ENCODE results near the gene B3GAT1.

Gene B3GAT1

GRCh38 chr11:134333312-134333711 lies 78.7 kb downstream of the B3GAT1 start:
- DNase-seq (ENCODE audit: low read depth) = no peak
- TF ChIP-seq, protein P1, sequence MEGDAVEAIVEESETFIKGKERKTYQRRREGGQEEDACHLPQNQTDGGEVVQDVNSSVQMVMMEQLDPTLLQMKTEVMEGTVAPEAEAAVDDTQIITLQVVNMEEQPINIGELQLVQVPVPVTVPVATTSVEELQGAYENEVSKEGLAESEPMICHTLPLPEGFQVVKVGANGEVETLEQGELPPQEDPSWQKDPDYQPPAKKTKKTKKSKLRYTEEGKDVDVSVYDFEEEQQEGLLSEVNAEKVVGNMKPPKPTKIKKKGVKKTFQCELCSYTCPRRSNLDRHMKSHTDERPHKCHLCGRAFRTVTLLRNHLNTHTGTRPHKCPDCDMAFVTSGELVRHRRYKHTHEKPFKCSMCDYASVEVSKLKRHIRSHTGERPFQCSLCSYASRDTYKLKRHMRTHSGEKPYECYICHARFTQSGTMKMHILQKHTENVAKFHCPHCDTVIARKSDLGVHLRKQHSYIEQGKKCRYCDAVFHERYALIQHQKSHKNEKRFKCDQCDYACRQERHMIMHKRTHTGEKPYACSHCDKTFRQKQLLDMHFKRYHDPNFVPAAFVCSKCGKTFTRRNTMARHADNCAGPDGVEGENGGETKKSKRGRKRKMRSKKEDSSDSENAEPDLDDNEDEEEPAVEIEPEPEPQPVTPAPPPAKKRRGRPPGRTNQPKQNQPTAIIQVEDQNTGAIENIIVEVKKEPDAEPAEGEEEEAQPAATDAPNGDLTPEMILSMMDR (conservative IDR thresholded peaks at IDR 0.05; ENCODE audit: low read depth, low read length) = no peak
- H3K4me3 ChIP-seq (ENCODE audit: low read length) = no peak overlapping the region

GRCh38 chr11:134332782-134333181 lies 79.3 kb downstream of the B3GAT1 start:
- TF ChIP-seq, protein P1 (conservative IDR thresholded peaks at IDR 0.05; ENCODE audit: low read depth, low read length) = no peak
- H3K4me3 ChIP-seq (ENCODE audit: low read length) = peak overlapping the region; percentile 66
- DNase-seq (ENCODE audit: low read depth) = no peak

DNA sequence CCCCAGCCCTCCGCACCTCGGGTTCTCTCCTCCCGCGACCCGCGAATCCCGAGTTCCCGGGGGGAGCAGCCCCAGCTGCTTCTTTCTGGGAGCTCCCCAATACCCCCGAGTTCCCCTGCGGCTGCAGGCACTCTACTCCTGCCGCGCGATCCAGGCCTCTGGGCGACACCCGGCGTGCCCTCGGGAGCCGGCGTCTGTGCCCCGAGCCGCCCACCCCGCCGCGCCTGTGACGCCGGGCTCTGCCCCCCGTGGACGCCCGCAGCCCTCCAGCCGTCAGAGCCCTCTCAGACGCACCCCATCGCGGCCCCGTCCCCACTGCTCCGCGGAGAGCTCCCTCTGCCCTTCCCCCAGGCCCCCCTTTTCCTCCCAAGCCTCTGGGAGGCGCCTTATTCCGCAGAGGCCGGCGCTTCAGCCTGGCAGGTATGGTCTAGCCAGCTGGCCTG lies 79.8 kb downstream of the B3GAT1 start:
- H3K4me3 ChIP-seq (ENCODE audit: low read length) = peak overlapping the region; percentile 66
- no peak for DNase-seq (ENCODE audit: low read depth)
- TF ChIP-seq, protein P1 (conservative IDR thresholded peaks at IDR 0.05; ENCODE audit: low read depth, low read length) = peak; percentile 21

- H3K4me3 ChIP-seq (ENCODE audit: low read length) = peak within 1 kb of the TSS; percentile 66
- TF ChIP-seq, protein P1 (conservative IDR thresholded peaks at IDR 0.05; ENCODE audit: low read depth, low read length) = no peak
- DNase-seq (ENCODE audit: low read depth) = no peak
Observed at GRCh38 chr11:134331354-134332188, 80.5 kb downstream of the B3GAT1 start, which contains the start of gene GLB1L2. Gene GLB1L2, plus strand, starts transcription at chr11:134331988. Its CDS starts 74 bp downstream, at chr11:134332062.

DNA sequence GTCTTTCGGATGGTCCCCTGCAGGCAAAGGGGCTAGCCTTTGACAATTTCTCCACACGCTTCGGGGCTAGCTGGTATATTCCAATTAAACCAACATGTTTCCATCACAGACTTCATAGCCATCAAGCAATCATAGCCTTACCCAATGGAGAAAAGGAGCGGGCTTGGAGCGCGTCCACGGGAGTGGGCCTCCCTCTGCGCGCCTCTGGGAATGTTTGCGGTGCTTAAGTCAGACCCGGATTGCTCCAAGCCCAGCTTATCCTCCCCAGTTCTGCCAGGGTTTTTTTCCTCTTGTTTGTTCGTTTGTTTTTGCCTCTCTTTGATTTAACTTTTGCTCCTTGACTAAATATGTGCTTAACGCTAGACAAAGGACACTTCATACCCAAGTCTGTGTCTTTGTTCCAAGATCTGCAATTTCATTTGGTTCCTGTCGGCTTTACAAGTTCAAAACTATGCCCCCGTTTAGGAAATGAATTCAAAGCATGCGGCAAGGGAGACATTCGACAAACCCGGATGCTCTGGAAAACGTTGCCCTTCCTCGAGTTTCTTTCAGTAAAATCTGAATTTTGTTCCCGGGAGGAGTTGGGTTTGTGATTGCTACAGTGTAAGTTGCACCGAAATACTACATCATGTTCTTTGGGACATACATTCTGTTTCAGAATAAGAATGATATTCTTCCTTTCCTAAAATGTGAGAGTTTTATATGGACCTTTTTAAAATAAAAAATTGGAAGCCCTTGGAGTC lies 81.3 kb downstream of the B3GAT1 start:
- H3K4me3 ChIP-seq (ENCODE audit: low read length) = peak overlapping the region; percentile 42
- DNase-seq (ENCODE audit: low read depth) = no peak
- TF ChIP-seq, protein P1 (conservative IDR thresholded peaks at IDR 0.05; ENCODE audit: low read depth, low read length) = no peak
